GM12891 (cell line): ENCODE measurements around the gene GFOD1. TPM values are rescaled to one million over a fixed set of nuclear protein-coding genes. Genes with fewer than 3 reads are reported as not detected.
A peak's percentile ranks its signal among the peaks of the same experiment; 100 is the strongest.

Source experiments
- DNase-seq: peaks from one replicate; pipeline ENCODE4 v3.0.0; 2011; ENCODE audit warnings: low spot score; ENCODE audit not compliant: insufficient read length
- FAIRE-seq: peaks from 2 replicates; lab custom pipeline; 2011; peaks lifted over from hg19 to GRCh38; lab: Jason Lieb, UNC
- PAX5 ChIP-seq: IDR thresholded peaks from 2 replicates; pipeline ENCODE4 v1.6.1; 2011; ENCODE audit warnings: low read length, moderate library complexity, mild to moderate bottlenecking; ENCODE audit not compliant: insufficient read depth, severe bottlenecking
- POLR2A ChIP-seq: IDR thresholded peaks from 2 replicates; pipeline ENCODE4 v1.6.1; 2011; ENCODE audit warnings: low read depth, low read length, control low read depth
- POLR2AphosphoS5 ChIP-seq: IDR thresholded peaks from 2 replicates; pipeline ENCODE4 v1.6.1; 2011; ENCODE audit warnings: low read depth, low read length, control low read depth
- POU2F2 ChIP-seq: IDR thresholded peaks from 2 replicates; pipeline ENCODE4 v1.6.1; 2011; ENCODE audit warnings: low read depth, mild to moderate bottlenecking, control low read depth, low read length, moderate library complexity
- SPI1 ChIP-seq: IDR thresholded peaks from 2 replicates; pipeline ENCODE4 v1.6.1; 2011; ENCODE audit warnings: low read depth, low read length, control low read depth
- TAF1 ChIP-seq: IDR thresholded peaks from 2 replicates; pipeline ENCODE4 v1.6.1; 2011; ENCODE audit warnings: low read depth, low read length, control low read depth
- polyA plus RNA-seq: library from polyadenylated mRNA; unstranded; fragments of >200 nt; gene quantifications from one replicate; pipeline ENCODE4 v1.2.1, GENCODE V29; 2012; ENCODE audit warnings: low read depth, missing spikeins, inconsistent platforms; ENCODE audit not compliant: missing spikeins

Gene GFOD1
- 9.8 TPM for polyA plus RNA-seq

- DNase-seq (peak; percentile 84), FAIRE-seq (peak; percentile 94)
- TF ChIP-seq POLR2A (peak; percentile 50; the same call in 1 of the 2 replicates), POU2F2 (no peak), TAF1 (no peak), PAX5 (no peak), POLR2AphosphoS5 (peak; percentile 61; the same call in 1 of the 2 replicates), SPI1 (no peak)
Measured at GRCh38 chr6:13487122-13488014, at the start of gene GFOD1. GFOD1 (minus strand) TSS chr6:13487600; CDS start chr6:13486890, 710 bp downstream.

GRCh38 chr6:13536796-13537526 is 49.6 kb upstream of the GFOD1 start:
- TF ChIP-seq SPI1 = no peak
- TF ChIP-seq POLR2A = no peak
- TF ChIP-seq POLR2AphosphoS5 = no peak
- TF ChIP-seq TAF1 = no peak
- no peak for TF ChIP-seq PAX5
- DNase-seq (no peak), FAIRE-seq (no peak)

- TF ChIP-seq POLR2AphosphoS5 (no peak), TAF1 (no peak), POLR2A (no peak), PAX5 (no peak), POU2F2 (no peak), SPI1 (no peak)
- DNase-seq (no peak), FAIRE-seq (no peak)
Measured at GRCh38 chr6:13535306-13535705, 47.9 kb upstream of the GFOD1 start.

GRCh38 chr6:13534536-13534935 is 47.1 kb upstream of the GFOD1 start:
- TF ChIP-seq PAX5 (no peak), POLR2AphosphoS5 (no peak), TAF1 (no peak), POLR2A (no peak), SPI1 (no peak), POU2F2 (no peak)
- FAIRE-seq = peak; percentile 13
- no peak for DNase-seq

- no peak for FAIRE-seq
- no peak for DNase-seq
- no peak for TF ChIP-seq POU2F2
- TF ChIP-seq PAX5 = no peak
- no peak for TF ChIP-seq SPI1
- no peak for TF ChIP-seq TAF1
- TF ChIP-seq POLR2AphosphoS5 = no peak
- TF ChIP-seq POLR2A = no peak
Measured at GRCh38 chr6:13531956-13532355, 44.6 kb upstream of the GFOD1 start.

- DNase-seq (no peak), FAIRE-seq (no peak)
- TF ChIP-seq SPI1 = no peak
- no peak for TF ChIP-seq PAX5
- no peak for TF ChIP-seq POU2F2
- TF ChIP-seq POLR2AphosphoS5 = no peak
- TF ChIP-seq TAF1 = no peak
- TF ChIP-seq POLR2A = no peak
Measured at GRCh38 chr6:13528777-13529343, 41.5 kb upstream of the GFOD1 start.

GRCh38 chr6:13528232-13528631 is 40.8 kb upstream of the GFOD1 start:
- FAIRE-seq = no peak
- TF ChIP-seq POLR2A (no peak), SPI1 (no peak), PAX5 (no peak), POU2F2 (no peak), TAF1 (no peak), POLR2AphosphoS5 (no peak)
- no peak for DNase-seq

- DNase-seq = no peak
- no peak for FAIRE-seq
- no peak for TF ChIP-seq POLR2AphosphoS5
- no peak for TF ChIP-seq SPI1
- no peak for TF ChIP-seq TAF1
- no peak for TF ChIP-seq POU2F2
- TF ChIP-seq POLR2A = no peak
- TF ChIP-seq PAX5 = no peak
Measured at GRCh38 chr6:13527671-13528056, 40.3 kb upstream of the GFOD1 start.
